HG02763 (cell line): Measurements from ENCODE around the gene TAB2.
"Not testable (repeated sequence)": the region's sequence is repeated elsewhere in the genome, so short reads cannot be mapped to it uniquely, and the experiment has no call there.

Source experiments
- ATAC-seq: cut with Tn5 transposase; IDR thresholded peaks from one replicate; pipeline ENCODE4 v1.9.1; 2021; ENCODE audit warnings: mild to moderate bottlenecking, moderate library complexity; ENCODE audit not compliant: unreplicated experiment

TAB2 gene

DNA sequence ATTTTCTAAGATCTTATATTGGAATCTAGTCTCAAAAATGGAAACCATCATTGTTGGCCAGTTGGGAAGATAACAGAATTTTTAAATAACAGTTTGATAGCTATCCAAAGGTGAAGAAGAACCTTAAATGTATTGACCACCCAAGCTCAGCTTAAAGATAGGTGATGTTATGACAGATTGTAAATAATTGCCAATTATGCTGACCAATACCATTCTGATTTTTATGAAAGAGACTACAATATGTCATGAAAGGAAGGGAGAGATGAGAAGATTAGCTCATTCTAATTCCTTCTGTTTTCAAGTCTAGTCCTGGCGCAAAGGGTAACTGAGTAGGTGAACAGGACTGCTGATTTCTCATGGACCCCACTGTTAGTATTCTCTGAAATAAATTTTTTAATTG, 5.7 kb upstream of the TAB2 start:
- ATAC-seq = no peak

DNA sequence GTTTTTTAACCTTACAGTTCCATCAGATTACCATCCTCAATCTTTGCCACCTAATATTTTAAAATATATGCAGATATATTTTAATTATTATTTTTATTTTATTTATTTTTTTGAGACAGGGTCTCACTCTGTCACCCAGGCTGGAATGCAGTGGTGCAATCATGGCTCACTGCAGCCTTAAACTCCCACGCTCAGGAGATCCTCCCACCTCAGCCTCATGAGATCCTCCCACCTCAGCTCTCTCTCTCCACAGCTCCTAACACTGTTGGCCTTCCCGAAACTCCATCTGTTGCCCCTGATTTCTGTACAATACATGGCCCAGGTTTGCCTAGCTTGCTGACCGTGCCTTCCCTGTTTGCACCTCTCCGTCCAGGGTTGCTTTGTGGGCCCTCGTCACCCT, 4.4 kb upstream of the TAB2 start:
- ATAC-seq = no peak

DNA sequence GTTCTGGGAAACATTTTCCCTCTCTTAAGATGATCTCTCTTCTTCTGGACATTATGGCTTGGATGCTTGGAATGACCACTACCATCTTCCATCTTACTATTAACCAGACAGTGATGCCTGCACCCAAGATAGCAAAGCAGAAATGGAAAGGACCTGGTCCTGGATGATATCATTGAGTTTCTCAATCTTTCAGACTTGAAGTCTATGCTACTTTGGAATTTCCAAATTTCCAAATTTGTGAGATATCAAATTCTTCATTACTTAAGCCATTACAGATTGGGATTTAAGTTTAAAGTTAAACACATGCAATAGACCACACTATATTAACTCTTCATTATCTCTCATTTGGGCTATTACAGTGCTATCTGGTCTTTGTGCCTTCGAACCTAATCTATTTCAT, 3.7 kb upstream of the TAB2 start:
- no peak for ATAC-seq

DNA sequence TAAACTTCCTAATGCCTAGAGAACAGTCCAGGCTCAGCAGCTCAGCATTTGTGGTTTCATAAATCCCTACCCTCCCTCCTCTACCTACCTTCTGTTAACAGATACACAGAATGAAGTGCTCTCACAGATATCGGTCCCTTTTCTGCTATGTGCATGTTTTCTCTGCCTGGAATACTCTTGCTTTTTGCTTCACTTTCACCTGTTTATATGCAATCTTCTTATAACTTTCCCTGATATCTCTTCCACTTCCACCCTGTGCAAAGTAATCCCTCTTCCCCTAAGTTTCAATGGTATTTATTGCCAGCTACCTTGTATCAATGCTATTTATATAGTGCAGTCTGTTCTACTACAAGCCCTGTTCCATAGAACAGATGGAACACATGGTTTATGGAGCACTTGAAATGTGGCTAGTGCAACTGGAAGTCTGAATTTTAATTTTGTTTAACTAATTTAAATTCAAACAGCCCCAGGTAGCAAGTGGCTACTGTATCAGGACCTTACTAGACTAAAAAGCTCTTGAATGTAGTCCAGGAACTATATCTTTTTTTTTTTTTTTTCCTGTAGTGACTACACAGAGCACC, 3.1 kb upstream of the TAB2 start:
- no peak for ATAC-seq

DNA sequence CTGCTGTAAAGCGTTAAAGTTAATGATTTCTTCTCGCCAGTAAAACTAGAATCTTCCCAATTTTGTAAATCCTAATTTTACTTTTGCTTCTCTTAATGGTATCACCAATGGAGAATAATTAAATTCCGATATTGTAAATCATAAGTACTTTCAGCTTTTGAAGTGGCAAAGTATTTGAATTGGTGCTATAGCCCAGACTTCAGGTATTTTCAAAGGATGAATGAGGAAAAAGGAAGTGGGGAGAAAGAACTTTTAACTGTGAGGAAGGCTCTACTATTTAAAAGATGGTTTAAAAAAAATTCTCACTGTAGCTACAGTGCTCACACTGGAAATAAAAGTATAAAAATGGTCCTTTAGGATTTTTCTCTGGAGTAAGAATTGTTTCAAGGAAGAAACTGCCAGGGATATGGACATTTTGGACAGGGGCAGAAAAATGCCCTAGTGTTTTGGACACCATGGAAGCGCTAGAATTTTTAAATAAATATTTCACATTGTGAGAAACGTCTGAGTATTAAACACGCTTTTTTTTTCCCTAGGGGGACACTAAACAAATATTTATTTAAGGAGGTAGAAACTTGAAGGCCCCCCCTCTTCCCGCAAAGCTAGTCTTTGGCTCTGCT, 1.3 kb upstream of the TAB2 start:
- no peak for ATAC-seq

DNA sequence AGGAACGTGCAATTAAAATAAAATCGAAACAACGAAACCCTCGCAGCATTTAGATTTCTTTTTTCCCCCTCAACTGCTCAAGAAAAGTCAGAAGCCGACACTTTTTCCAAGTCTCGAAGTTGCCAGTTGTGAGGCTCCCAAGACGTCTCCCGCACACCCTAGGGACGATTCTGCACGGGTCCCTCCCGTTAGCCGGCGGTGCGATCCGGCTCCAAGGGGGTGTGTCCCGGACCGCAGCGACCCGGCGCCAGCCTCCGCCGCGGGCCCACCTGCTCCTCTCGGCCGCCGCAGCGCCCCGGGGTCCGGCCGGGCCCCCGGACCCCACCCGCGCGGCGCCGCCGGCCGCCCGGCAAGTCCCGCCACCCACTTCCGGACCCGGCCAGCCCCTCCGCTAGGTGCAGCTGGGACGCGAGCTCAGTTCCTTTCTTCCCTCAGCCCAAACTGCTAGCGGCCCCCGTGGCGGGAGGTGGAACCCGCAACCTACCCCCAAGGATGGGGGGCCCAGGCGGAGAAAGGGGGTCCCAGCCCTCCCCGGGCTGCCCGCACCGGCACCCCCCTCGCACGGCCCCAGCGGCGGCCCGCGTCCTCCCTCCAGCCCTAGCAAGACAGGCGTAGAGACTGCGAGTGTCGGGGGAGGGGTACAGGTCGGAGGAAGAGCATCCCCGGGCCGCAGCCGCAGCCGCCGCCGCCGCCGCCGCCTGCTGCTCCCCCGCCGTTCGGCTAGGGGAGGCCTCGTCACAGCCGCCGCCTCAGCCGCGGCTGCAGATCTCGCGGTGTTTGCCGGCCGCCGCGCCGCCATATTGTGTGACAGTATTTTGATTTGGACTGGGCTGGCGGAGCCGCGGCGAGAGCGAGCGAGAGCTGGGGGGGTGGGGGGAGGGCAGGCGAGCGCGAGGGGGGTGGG, 520 bp upstream of the TAB2 start:
- peak; percentile 75 for ATAC-seq

DNA sequence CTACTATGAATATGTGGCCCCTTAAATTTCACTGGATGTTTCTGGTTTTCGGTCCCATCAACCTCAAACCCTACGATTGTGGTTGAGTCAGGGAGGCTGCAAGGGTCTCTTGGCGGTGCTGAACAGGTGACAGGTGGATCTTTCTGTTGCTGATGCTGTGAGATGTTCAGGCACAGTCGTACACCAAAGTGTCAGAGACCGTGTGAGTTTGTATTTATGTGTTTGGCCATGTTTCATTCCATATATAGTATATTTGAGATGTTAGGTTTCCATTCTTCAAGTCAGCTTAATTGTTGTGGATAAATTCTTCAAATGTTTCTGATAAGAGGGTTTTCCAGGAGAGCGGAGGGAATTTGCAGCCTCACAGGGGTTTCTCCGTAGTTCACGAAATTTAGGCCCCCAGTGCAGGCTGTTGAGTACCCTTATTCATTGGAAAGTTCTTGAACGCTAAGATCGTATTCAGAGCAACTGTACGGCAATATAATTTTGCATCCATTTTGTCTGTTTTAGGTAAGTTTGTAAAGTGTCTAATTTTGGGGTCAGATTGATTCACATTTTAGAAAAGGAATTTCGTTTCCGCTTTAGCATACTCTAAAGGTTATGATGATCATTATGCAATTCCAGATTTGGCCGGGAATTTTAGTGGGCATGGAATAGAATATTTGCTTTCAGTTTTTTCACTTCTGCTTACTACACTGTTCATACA, 1.2 kb downstream of the TAB2 start:
- peak; percentile 6 for ATAC-seq

DNA sequence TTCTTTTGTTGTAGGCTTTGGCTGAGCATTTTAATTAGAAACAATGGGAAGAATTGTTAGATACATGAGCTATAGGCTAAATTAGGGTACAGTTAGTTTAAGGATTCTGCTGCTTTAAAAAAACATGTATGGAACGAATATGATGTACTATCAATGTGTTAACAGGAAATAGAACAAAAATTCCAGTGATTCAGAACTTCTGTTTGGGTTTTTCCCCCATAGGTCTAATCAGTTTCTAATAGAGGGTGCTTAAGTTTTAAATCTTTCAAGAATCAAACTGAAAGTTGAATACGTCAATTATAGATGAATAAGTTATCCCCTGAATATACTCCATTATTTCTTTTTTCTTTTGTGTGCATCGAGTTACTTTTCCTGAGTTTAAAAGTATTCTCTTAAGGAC, 1.9 kb downstream of the TAB2 start:
- no peak for ATAC-seq

DNA sequence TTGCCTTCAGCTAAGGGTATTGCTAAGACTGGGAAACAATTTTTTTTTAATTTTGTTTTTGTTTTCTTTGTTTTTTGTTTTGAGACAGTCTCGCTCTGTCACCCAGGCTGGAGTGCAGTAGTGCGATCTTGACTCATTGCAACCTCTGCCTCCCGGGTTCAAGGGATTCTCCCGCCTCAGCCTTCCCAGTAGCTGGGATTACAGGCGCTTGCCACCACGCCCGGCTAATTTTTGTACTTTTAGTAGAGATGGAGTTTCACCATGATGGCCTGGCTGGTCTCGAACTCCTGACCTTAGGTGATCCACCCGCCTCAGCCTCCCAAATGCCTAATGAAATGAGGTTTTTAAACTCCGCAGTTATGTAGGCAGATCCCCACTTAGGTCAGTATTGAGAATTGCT, 2.5 kb downstream of the TAB2 start:
- ATAC-seq = not testable (repeated sequence)

DNA sequence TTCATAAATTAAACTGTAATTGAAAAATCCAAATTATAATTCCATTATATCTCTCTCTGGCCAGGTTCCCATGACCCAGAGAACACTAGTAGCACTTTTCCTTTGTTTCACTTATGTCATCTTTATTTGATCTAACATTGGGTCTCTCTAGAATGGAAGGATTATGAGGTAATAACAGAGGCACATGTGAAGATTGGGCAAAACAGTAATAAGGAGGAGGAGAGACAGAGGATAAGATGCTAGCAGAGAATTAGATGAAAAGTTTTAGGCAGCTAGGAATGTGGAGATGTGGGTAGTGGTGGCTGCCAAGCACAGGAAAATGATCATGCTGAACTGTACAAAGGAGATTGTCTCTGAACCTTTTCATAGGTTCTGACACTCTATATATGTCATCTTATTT, 3.3 kb downstream of the TAB2 start:
- ATAC-seq = no peak

DNA sequence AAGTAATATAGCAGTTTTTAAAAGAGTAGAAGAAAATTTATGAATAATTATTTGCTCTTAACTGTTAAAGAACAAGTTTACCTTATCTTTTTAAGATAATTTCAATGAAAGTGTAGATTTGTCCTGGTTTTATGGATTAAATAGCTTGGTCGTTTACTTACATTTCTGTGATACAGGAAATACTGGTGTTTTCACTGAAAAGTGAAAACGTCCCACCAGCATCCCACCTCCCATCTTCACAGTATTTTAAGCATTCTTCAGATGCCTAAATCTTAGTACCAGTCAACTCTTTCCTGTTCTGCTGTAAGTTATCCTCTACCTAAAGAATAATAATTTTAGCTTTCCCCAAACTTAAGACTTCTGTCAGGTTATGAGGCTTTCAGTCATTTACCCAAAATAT, 5.8 kb downstream of the TAB2 start:
- ATAC-seq = no peak

DNA sequence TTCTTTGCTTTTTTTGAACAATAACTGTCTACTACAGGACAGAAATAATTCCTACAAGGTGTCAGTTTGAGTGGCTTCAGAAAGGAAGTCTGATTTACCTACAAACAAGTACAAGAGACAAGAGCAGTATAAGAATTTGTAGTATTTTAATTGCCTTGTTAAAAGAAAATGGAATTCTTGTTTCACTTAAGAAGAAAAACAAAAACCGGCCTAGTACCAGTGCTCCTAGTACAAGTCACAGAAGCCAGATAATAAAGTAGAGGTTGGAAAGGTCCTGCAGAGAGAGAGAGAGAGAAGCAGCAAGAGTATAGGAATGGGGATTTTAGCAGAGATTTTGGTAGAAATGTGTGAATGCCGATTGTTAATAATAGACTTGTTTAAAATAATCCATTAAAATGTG, 6.4 kb downstream of the TAB2 start:
- ATAC-seq = no peak

DNA sequence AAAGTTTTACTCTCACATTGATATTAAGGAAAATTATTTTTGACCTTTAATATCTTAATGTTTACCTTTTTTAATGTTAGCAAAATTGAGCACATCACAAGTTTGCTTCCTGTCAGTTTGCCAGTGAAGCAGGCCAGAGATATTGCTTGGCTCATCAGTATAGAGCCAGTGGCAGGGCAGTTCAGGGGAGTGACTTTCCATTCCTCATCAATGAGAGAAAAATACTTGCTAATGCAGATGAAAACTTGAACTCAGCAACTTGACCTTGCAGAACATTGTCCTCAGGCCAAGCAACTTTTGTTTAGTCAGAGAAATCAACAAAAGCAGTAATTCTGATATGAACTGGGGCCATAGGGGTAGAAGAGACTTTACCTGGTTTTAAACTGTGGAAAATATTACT, 6.9 kb downstream of the TAB2 start:
- no peak for ATAC-seq

DNA sequence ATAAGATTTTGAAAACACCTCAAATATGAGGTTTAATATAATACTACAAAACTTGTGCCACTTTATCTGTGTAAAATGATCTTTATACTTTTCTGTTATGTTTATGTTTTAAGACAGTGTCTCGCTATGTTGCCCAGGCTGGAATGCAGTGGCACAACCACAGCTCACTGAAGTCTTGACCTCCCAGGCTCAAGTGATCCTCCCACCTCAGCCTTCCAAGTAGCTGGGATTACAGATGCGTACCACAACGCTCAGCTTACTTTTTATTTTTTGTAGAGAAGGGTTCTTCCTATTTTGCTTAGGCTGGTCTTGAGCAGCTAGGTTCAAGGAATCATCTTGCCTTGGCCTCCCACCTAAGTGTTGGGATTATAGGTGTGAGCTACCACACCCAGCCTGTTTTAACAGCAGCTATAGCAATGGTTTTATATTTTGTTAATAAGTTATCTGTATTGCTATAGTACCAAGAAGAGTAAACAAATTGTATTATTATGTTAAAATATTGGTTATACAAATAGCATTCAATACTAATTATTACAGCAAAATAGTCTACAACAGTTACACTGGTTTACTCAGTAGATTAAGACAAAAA, 8.2 kb downstream of the TAB2 start:
- ATAC-seq = no peak

DNA sequence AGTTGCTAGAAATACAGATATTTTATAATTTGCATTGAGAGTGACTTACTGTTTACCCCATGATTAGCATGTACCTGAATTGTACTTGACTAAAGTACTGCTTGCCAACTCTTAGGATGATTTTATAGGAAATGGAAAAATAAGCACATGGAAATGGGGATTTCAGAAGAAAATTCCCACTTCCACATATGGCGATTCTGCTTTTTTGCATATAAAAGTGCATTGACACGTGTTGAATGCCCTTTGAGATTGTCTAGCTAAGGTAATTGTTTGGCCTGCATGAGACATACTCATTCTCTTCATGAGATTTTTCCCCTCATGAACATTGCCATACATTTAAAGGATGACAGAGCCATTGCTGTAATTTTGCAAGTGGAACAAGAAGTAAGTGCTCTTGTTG, 10.1 kb downstream of the TAB2 start:
- ATAC-seq = no peak

DNA sequence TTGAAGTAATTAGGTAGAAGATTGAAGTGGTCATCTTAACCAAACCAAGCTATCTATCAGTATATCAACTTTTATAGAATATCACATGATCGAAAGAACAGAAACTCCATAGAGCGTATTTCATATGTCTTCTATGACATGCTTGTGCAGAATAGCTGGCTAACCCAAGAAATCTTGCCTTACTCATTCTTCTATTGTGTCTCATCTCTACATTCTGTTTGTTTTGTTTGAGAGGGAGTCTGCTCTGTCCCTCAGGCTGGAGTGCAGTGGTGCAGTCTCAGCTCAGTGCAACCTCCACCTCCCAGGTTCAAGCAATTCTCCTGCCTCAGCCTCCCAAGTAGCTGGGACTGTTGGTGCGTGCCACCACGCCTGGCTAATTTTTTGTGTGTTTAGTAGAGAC, 10.6 kb downstream of the TAB2 start:
- no peak for ATAC-seq

DNA sequence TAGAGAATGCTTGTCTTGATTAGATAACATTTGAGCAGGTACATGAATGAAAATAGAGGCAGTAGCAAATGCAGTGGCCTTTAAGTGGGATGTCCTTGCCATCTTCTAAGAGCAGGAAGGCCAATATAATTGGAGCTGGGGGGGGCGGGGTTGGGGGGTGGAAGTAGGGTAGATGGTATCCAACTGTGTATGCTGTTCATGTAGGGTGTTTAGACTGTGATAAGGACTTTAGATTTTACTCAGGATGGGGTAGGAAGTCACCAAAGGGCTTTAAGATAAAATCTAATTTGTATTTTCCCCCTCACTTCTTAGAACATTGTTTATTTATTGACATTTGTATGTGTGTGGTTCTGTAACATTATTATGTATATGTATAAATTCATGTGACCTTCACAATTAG, 12.0 kb downstream of the TAB2 start:
- ATAC-seq = no peak

DNA sequence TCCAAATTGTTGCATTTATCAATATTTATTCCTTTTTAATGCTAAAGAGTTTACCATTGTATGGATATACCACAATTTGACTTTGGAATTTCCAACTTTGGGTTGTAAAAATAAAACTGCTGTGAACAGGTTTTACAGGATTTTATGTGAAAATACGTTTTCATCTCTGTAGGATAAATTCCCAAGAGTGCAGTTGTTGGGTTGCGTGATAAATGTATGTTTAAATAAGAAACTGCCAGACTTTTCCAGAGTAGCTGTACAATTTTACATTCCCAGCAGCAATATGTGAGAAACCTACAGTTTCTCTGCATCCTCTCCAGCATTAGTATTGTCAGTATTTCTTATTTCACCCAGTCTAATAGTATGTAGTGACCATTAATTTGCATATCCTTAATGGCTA, 12.6 kb downstream of the TAB2 start:
- ATAC-seq = no peak

DNA sequence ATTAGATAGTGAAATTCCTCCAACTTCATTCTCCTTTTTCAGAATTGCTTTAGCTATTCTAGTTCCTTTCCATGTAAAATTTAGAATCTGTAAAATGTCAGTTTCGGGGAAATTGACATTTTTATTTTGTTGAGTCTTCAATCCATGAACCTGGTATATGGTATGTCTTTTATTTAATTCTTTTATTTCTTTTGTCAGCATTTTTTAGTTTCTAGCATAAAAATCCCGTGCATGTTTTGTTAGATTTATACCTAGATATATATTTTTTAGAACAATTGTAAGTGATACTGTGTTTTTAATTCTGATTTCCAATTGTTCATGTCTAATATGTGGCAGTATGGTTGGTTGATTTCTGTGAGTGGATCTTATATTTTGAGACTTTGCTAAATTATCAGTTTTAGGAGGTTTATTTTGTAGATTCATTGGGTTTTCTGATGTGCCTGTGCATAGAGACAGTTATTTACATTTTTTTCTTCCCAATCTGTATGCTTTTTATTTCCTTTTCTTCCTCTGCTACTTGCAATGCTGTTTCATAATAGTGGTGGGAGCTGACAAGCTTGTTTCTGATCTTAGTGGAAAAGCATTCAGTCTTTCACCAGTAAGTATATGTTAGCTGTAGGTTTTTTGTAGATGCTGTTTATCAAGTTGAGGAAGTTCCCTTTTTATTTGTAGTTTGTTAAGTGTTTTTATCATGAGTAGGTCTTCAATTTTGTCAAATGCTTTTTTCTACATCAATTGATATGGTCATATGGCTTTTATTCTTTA, 13.7 kb downstream of the TAB2 start:
- ATAC-seq = no peak

DNA sequence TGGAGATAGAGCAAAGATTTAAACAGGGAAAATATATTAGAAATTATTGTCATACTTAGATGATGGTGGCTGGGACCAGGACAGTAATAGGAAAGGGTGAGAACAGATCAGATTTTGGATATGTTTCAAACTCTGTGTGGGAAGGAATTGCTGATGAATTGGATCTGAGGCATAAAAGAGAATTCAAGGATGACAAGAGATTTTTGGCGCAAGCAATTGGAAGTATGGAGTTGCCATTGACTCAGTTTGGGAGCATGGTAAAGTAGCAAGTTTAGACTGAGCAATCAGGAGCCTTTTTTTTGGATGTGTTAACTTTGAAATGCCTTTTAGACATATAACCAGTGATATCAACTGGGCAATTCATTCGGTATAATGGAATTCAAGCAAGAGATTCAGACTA, 14.4 kb downstream of the TAB2 start:
- no peak for ATAC-seq
